GM12873 (cell line): ENCODE data around the gene TBX2.

Experiments
- TF ChIP-seq, protein P1 (sequence below): IDR thresholded peaks from 2 replicates; pipeline ENCODE4 v1.5.1; 2012; ENCODE audit warnings: low read depth, mild to moderate bottlenecking, moderate library complexity, low read length, control low read depth; ENCODE audit not compliant: insufficient read depth; ENCODE audit errors: missing control alignments

TBX2 gene

GRCh38 chr17:61444075-61444474, 44.4 kb downstream of the TBX2 start:
- TF ChIP-seq, protein P1, sequence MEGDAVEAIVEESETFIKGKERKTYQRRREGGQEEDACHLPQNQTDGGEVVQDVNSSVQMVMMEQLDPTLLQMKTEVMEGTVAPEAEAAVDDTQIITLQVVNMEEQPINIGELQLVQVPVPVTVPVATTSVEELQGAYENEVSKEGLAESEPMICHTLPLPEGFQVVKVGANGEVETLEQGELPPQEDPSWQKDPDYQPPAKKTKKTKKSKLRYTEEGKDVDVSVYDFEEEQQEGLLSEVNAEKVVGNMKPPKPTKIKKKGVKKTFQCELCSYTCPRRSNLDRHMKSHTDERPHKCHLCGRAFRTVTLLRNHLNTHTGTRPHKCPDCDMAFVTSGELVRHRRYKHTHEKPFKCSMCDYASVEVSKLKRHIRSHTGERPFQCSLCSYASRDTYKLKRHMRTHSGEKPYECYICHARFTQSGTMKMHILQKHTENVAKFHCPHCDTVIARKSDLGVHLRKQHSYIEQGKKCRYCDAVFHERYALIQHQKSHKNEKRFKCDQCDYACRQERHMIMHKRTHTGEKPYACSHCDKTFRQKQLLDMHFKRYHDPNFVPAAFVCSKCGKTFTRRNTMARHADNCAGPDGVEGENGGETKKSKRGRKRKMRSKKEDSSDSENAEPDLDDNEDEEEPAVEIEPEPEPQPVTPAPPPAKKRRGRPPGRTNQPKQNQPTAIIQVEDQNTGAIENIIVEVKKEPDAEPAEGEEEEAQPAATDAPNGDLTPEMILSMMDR: no peak

- TF ChIP-seq, protein P1: no peak
Measured at GRCh38 chr17:61444831-61445230, 45.2 kb downstream of the TBX2 start.

DNA sequence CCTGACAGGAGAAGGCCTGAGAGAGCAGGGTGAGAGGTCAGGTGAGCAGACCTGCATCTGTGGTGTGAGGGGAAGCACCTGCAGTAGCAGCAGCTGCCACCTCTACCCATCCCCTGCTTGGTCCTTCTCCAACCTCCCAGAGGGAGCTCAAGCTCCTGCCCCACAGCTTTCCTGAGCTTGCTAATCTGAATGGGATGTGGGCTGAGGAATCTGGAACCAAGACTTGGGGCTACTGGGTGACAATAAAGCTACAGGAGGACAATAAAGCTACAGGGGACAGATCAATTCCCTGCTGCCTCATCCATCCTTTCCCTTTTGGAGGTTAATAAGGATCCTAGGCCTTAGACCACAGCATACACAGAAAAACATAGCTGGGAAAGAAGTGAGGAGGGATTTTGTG, 47.7 kb downstream of the TBX2 start:
- TF ChIP-seq, protein P1: no peak

GRCh38 chr17:61448042-61448441, 48.4 kb downstream of the TBX2 start:
- TF ChIP-seq, protein P1: no peak

DNA sequence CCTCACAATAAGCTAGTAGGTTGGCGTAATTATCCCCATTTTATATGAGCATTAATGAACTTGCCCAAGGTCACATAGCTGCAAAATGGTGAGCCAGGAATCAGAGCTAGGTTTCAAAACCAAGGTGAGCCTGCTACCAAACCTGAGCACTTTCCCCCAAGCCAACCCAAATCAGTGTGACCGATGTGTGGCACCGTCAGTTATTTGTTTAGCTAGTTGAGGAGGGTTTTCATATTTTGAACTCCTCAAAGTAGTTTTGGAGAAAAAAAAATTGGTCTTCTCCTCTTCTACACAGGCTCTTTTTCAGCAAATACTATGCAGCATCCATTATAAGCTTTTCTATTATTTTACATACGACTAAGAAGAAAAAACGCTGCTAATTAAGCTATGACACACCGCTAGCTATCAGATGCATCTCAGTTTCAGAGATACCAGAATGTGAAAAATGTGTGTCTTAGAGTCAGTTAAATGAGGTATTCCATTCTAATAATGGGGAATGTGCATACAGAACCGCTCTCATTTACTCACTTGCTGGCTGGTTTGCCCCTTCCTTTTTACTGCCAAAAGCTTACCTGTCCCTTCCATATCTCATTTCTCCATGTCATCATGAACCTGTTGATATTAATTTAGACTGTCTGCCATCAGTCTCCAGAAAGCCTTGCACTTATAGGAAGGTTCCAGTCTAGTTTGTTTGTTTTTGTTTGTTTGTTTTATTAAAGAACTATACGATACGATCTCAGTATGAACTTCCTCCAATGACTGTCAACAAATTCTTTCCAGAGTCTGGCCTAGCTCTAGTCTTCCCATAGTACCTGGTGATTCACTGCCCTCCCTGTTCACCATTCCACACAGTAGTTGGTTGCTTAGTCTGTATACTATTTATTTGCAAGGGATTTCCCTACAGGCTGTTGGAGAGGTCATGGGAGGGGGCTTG, 50.3 kb downstream of the TBX2 start:
- TF ChIP-seq, protein P1: no peak

- TF ChIP-seq, protein P1: peak; percentile 5
Measured at GRCh38 chr17:61450641-61451537, 51.2 kb downstream of the TBX2 start.
